Measurements from ENCODE around the gene DMD. TPM values are rescaled to one million over a fixed set of nuclear protein-coding genes. Genes with fewer than 3 reads are reported as not detected.

The DMD gene
- total and polyA plus RNA-seq, 2 experiments from 2014 or later, result 1.5 to 2.0 TPM

- H4K20me1 ChIP-seq (ENCODE audit: insufficient read depth), result no peaks in the 10 kb centered on the region
- H3K9me3 ChIP-seq (ENCODE audit: low read depth), result no peaks in the 10 kb centered on the region
- H3K4me3 ChIP-seq, result no peak overlapping the region
- 90 to 91% methylated on average over 5 of the region's 5 CpGs for WGBS, 2 experiments (ENCODE audit: low coverage in 1 of 2, low lambda C conversion rate in 2 of 2, missing lambda C conversion rate in 2 of 2)
- no peaks in the 10 kb centered on the region for H3F3A ChIP-seq (ENCODE audit: insufficient read depth)
- H3K4me1 ChIP-seq (ENCODE audit: insufficient read depth), result no peaks in the 10 kb centered on the region
- TF ChIP-seq EZH2 (IDR thresholded peaks at IDR 0.05; ENCODE audit: insufficient read depth, poor library complexity, severe bottlenecking), result no peak
- no peak for TF ChIP-seq EZH2phosphoT487 (IDR thresholded peaks at IDR 0.05; ENCODE audit: insufficient read depth, low read depth)
- H3K27me3 ChIP-seq (replicated peaks; ENCODE audit: insufficient read depth), result no peaks in the 10 kb centered on the region
- no peaks in the 10 kb centered on the region for H3K36me3 ChIP-seq (ENCODE audit: low read depth)
- H3K9ac ChIP-seq, result no peak overlapping the region
- no peaks in the 10 kb centered on the region for H3K9me2 ChIP-seq (ENCODE audit: insufficient read depth)
- H2AFZ ChIP-seq, result no peak overlapping the region
- no peak overlapping the region for H3K27ac ChIP-seq
- in situ Hi-C loops (cut with MboI), result loop anchor here (25.0 kb wide), 1 partner anchor 463 kb away; no protein-coding TSS in a partner anchor
- H3K4me2 ChIP-seq (ENCODE audit: unreplicated experiment), result no peak overlapping the region
- DNase-seq, result no peak
- H3K79me2 ChIP-seq (ENCODE audit: insufficient read depth), result no peaks in the 10 kb centered on the region
These were observed 2011.6 kb downstream of the DMD start for GRCh38 chrX:31199840-31200114.

GRCh38 chrX:31199056-31199839 lies 2012.1 kb downstream of the DMD start:
- Histone ChIP-seq H3K4me1 (ENCODE audit: insufficient read depth) (no peaks in the 10 kb centered on the region), H3K36me3 (ENCODE audit: low read depth) (no peaks in the 10 kb centered on the region), H3K79me2 (ENCODE audit: insufficient read depth) (no peaks in the 10 kb centered on the region), H4K20me1 (ENCODE audit: insufficient read depth) (no peaks in the 10 kb centered on the region), H3F3A (ENCODE audit: insufficient read depth) (no peaks in the 10 kb centered on the region), H3K27ac (no peak overlapping the region), H3K27me3 (replicated peaks; ENCODE audit: insufficient read depth) (no peaks in the 10 kb centered on the region), H2AFZ (no peak overlapping the region), H3K9me2 (ENCODE audit: insufficient read depth) (no peaks in the 10 kb centered on the region), H3K4me3 (no peak overlapping the region), H3K9me3 (ENCODE audit: low read depth) (no peaks in the 10 kb centered on the region), H3K4me2 (ENCODE audit: unreplicated experiment) (no peak overlapping the region), H3K9ac (no peak overlapping the region)
- in situ Hi-C loops (cut with MboI), result no loop called here
- peak; percentile 72; the same call in 1 of the 2 replicates for TF ChIP-seq EZH2phosphoT487 (IDR thresholded peaks at IDR 0.05; ENCODE audit: insufficient read depth, low read depth)
- TF ChIP-seq EZH2 (IDR thresholded peaks at IDR 0.05; ENCODE audit: insufficient read depth, poor library complexity, severe bottlenecking), result no peak
- 22 to 26% methylated on average over 5 of the region's 5 CpGs for WGBS, 2 experiments (ENCODE audit: low coverage in 1 of 2, low lambda C conversion rate in 2 of 2, missing lambda C conversion rate in 2 of 2)
- DNase-seq, result peak; percentile 59

- no peaks in the 10 kb centered on the region for H3K27me3 ChIP-seq (replicated peaks; ENCODE audit: insufficient read depth)
- H4K20me1 ChIP-seq (ENCODE audit: insufficient read depth), result no peaks in the 10 kb centered on the region
- no peak overlapping the region for H3K9ac ChIP-seq
- TF ChIP-seq EZH2 (IDR thresholded peaks at IDR 0.05; ENCODE audit: insufficient read depth, poor library complexity, severe bottlenecking), result no peak
- H3K4me1 ChIP-seq (ENCODE audit: insufficient read depth), result no peaks in the 10 kb centered on the region
- H3K4me3 ChIP-seq, result no peak overlapping the region
- no peaks in the 10 kb centered on the region for H3K79me2 ChIP-seq (ENCODE audit: insufficient read depth)
- H2AFZ ChIP-seq, result no peak overlapping the region
- in situ Hi-C loops (cut with MboI), result no loop called here
- no peaks in the 10 kb centered on the region for H3K9me3 ChIP-seq (ENCODE audit: low read depth)
- no peak overlapping the region for H3K27ac ChIP-seq
- H3F3A ChIP-seq (ENCODE audit: insufficient read depth), result no peaks in the 10 kb centered on the region
- 43 to 50% methylated on average over 7 to 10 of the region's 11 CpGs for WGBS, 2 experiments (ENCODE audit: low coverage in 1 of 2, low lambda C conversion rate in 2 of 2, missing lambda C conversion rate in 2 of 2)
- H3K4me2 ChIP-seq (ENCODE audit: unreplicated experiment), result no peak overlapping the region
- H3K9me2 ChIP-seq (ENCODE audit: insufficient read depth), result no peaks in the 10 kb centered on the region
- DNase-seq, result no peak
- no peaks in the 10 kb centered on the region for H3K36me3 ChIP-seq (ENCODE audit: low read depth)
These were observed 2021.0 kb downstream of the DMD start for GRCh38 chrX:31190221-31190975.

- H3K9me2 ChIP-seq (ENCODE audit: insufficient read depth), result no peaks in the 10 kb centered on the region
- no peaks in the 10 kb centered on the region for H3K36me3 ChIP-seq (ENCODE audit: low read depth)
- H3K4me2 ChIP-seq (ENCODE audit: unreplicated experiment), result no peak overlapping the region
- no peaks in the 10 kb centered on the region for H3K79me2 ChIP-seq (ENCODE audit: insufficient read depth)
- WGBS, 2 experiments (ENCODE audit: low coverage in 1 of 2, low lambda C conversion rate in 2 of 2, missing lambda C conversion rate in 2 of 2), result 55 to 65% methylated on average over 3 of the region's 3 CpGs
- H3K9me3 ChIP-seq (ENCODE audit: low read depth), result no peaks in the 10 kb centered on the region
- H4K20me1 ChIP-seq (ENCODE audit: insufficient read depth), result no peaks in the 10 kb centered on the region
- no peak for TF ChIP-seq EZH2 (IDR thresholded peaks at IDR 0.05; ENCODE audit: insufficient read depth, poor library complexity, severe bottlenecking)
- no peak for TF ChIP-seq EZH2phosphoT487 (IDR thresholded peaks at IDR 0.05; ENCODE audit: insufficient read depth, low read depth)
- no peak overlapping the region for H3K4me3 ChIP-seq
- H3K4me1 ChIP-seq (ENCODE audit: insufficient read depth), result no peaks in the 10 kb centered on the region
- no peaks in the 10 kb centered on the region for H3F3A ChIP-seq (ENCODE audit: insufficient read depth)
- H2AFZ ChIP-seq, result no peak overlapping the region
- no peak overlapping the region for H3K9ac ChIP-seq
- DNase-seq, result no peak
- H3K27me3 ChIP-seq (replicated peaks; ENCODE audit: insufficient read depth), result no peaks in the 10 kb centered on the region
- in situ Hi-C loops (cut with MboI), result no loop called here
- no peak overlapping the region for H3K27ac ChIP-seq
These were observed 2024.5 kb downstream of the DMD start for GRCh38 chrX:31186693-31187338.

All from GM23248 (cell line).